Large intestine (tissue), 3 donors: ENCODE data around the gene C22orf15. TPM values are rescaled to one million over a fixed set of nuclear protein-coding genes. Genes with fewer than 3 reads are reported as not detected.

ENCODE experiments used
- DNase-seq, 2 donors: peaks; one replicate each; pipeline versions ENCODE4 v3.0.0 to v3.0.0-alpha.2; 2013
- H3K27ac ChIP-seq: one replicate; pipeline ENCODE4 v1.5.1; 2013; ENCODE audit warnings: low read length
- H3K27me3 ChIP-seq: 2 replicates; pipeline ENCODE4 v1.6.1; 2013; ENCODE audit warnings: low read length; ENCODE audit not compliant: control insufficient read depth, insufficient read depth
- H3K36me3 ChIP-seq: 2 replicates; pipeline ENCODE4 v1.6.1; 2013; ENCODE audit warnings: low read length; ENCODE audit not compliant: control insufficient read depth, insufficient read depth
- H3K4me1 ChIP-seq: one replicate; pipeline ENCODE4 v1.6.1; 2013; ENCODE audit warnings: low read length; ENCODE audit not compliant: control insufficient read depth, insufficient read depth
- H3K4me3 ChIP-seq: one replicate; pipeline ENCODE4 v1.5.1; 2013; ENCODE audit warnings: low read length
- H3K9me3 ChIP-seq: one replicate; pipeline ENCODE4 v1.6.1; 2013; ENCODE audit warnings: mild to moderate bottlenecking, low read depth, low read length, moderate library complexity; ENCODE audit not compliant: control insufficient read depth
- WGBS: methylation state at CpG from one replicate; pipeline ENCODE4 v1.1.5; 2013; ENCODE audit warnings: low lambda C conversion rate; ENCODE audit not compliant: insufficient coverage; 5-methylcytosine and 5-hydroxymethylcytosine counted together
- polyA plus RNA-seq: library from polyadenylated mRNA; unstranded; fragments of 120-200 nt; gene quantifications from one replicate; pipeline ENCODE4 v1.2.1, GENCODE V29; 2013

Gene C22orf15
- polyA plus RNA-seq, 1 donor, result 0.43 TPM

DNA sequence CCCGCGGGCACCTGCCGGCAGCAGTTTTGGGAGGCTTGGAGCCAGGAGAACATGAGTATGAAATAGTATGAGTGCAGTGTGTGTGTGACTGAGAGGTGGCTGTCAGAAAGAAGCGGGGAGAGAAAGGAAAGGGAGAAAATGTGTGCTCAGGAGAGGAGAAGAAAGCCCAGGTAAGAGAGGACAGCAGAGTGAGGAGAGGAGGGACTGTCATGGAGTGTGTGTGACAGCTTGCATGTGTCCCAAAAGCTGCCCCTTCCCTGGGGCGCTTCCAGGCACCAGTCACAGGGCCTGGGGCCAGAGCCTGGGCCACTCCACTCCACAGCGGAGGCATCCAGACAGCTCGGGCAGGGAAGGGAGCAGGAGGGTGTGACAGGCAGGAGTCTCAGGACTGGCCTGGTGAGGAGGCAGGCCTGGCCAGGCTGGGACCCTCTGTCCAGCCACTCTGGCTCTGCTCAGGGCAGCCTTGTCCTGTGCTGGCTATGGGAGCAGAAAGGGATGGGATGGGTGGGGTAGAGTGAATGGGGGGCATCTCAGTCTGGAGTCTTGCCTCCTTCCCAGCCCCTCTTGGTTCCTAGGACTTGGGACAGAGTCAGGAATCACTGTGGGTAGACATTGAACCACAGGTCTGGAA lies 10.8 kb downstream of the C22orf15 start:
- no peaks in the 10 kb centered on the region for H3K9me3 ChIP-seq
- DNase-seq, result no peak
- 42% methylated on average over 4 of the region's 7 CpGs for WGBS
- H3K36me3 ChIP-seq, result no peaks in the 10 kb centered on the region
- H3K27ac ChIP-seq, result no peak overlapping the region
- peaks cover 46% of the 10 kb centered on the region for H3K4me1 ChIP-seq
- H3K27me3 ChIP-seq, result peaks cover 2% of the 10 kb centered on the region
- peak overlapping the region; percentile 41 for H3K4me3 ChIP-seq

DNA sequence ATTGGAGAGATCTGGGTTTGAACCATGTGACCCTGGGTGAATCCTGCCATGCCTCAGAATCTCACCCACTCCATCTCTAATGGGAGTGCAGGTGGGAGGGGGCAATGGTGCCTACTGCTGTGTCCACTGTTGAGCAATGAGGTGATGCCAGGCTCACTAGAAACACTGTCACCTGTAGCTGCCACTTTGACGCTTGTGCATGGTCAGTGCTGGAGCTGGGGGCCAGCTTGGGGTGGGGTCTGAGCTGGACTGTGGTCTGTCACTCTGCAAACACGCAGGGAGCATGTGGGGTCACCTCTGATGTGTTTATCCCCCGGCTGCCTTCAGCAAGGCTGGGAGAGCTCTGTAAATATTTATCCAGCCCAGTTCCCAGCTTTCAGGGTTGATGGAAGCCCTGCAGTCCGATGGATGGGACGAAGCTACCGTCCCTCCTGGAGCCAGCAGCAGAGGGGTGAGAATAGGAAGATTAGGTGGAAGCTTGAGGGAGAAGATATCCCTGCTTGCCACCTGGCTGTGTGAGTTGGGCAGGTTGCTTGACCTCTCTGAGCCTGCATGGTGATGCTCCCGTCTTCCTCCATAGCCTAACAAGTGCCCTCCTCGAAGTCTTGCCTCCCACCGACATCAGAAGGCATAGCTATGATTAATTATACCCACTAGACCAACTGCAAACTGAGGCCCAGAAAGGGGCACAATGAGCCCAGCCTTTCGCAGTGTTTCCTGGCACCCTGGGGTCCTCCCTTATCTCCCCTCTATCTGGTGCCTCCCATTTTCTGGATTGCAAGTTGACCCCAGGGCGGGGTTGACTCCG lies 11.5 kb downstream of the C22orf15 start:
- Histone ChIP-seq H3K4me3 (no peak overlapping the region), H3K27me3 (peaks cover 2% of the 10 kb centered on the region), H3K4me1 (peaks cover 46% of the 10 kb centered on the region), H3K27ac (no peak overlapping the region), H3K9me3 (no peaks in the 10 kb centered on the region), H3K36me3 (no peaks in the 10 kb centered on the region)
- no CpG with 5 or more reads among the region's 12 CpGs for WGBS
- no peak for DNase-seq

DNA sequence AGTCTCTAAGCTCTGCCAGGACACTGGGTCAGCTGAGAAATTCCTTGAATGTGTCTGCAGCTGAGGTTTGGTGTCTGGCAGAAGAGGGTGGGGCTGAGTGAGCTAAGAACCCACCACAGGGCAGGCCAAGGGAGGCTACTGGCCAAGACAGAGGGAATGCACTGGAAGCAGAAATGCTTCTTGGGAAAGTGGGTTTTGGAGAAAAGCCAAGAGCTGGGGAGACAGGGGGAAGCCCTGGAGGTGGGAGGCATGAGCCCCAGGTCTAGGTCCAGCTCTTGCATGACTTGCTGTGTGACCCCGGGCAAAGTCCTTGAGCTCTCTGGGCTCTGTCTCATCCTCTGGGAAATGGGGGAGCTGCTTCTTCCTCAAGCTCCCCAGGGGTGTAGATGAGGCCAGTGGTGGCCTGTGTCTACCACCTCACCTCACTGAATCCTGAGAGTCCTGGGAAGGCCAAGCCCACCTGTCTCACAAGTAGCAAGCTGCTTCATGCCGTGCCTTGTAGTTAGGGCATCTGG lies 12.2 kb downstream of the C22orf15 start:
- Histone ChIP-seq H3K4me1 (peaks cover 43% of the 10 kb centered on the region), H3K27ac (no peak overlapping the region), H3K27me3 (peaks cover 2% of the 10 kb centered on the region), H3K9me3 (no peaks in the 10 kb centered on the region), H3K4me3 (no peak overlapping the region), H3K36me3 (no peaks in the 10 kb centered on the region)
- DNase-seq, result no peak
- WGBS, result no CpG with 5 or more reads among the region's 2 CpGs

DNA sequence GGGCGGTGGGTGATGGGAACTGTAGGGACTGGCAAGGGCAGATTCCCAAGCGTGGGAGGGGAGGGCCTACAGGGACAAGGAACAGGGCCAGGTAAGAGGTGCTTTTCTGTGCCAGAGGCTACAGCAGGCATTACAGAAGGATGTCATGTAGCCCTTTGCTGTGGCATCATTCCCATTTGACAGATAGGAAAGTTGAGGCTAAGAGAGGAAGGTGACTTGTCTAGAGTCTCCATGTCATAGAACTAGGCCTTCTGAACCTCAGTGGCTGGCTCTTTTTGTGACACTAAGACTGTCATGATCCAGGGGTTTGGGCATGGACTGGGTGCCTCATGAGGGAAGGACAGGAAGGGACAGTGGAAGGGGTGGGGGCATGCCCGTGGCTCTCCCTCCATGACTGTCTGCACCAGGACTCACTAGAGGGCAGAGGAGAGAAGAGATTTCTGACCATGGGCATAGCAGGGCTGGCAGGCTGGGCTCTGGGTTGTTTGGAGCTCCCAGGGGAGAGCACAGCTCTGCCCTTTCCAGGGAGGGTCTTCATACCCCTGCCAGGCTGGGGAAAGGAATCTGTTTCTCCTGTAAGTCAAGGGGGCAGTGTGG lies 13.1 kb downstream of the C22orf15 start:
- no CpG with 5 or more reads among the region's 3 CpGs for WGBS
- Histone ChIP-seq H3K27ac (no peak overlapping the region), H3K27me3 (peaks cover 2% of the 10 kb centered on the region), H3K4me1 (peaks cover 48% of the 10 kb centered on the region), H3K36me3 (no peaks in the 10 kb centered on the region), H3K9me3 (no peaks in the 10 kb centered on the region), H3K4me3 (no peak overlapping the region)
- DNase-seq, result no peak

DNA sequence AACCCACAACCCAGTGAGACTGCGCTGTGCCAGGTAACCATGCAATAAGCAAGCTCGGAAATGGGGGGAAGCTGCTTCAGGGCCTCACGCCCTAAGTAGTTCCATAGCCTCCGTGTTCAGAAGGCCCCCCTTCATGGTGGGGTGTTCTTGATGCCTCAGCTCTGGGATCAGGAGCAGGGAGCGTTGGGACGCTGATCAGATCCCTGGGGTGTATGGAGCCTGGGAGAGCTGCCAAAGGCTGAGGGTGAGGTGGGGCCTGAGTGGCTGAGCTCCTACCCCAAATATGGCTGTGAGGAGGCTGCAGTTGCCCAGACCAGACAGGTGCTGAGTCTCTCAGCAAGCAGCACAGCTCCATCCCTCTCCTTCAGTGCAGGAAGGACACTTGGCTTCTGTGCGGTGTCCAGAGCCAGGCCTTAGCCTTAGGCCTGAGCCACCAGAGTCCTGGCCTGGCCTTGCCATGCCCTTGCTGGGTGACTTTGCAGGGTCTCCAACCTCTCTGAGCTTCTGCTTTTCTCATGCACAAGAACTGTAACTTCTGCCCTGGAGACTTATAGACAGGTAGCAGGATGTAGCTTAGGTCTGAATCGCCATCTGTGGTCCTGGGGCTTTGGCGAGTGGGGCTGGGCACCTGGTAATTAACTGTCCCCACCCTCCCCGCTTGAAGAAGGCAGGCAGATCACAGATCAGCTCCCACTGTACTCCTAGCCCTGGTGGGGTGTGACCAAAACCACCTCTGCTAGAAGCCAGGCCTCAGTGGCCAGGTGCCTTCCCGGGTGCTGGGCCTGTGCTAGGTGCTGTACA lies 15.2 kb downstream of the C22orf15 start:
- H3K4me1 ChIP-seq, result peaks cover 63% of the 10 kb centered on the region
- H3K9me3 ChIP-seq, result no peaks in the 10 kb centered on the region
- WGBS, result 100% methylated on average over 1 of the region's 11 CpGs
- peak overlapping the region; percentile 2 for H3K27ac ChIP-seq
- no peak for DNase-seq
- peaks cover 2% of the 10 kb centered on the region for H3K27me3 ChIP-seq
- no peak overlapping the region for H3K4me3 ChIP-seq
- H3K36me3 ChIP-seq, result no peaks in the 10 kb centered on the region

DNA sequence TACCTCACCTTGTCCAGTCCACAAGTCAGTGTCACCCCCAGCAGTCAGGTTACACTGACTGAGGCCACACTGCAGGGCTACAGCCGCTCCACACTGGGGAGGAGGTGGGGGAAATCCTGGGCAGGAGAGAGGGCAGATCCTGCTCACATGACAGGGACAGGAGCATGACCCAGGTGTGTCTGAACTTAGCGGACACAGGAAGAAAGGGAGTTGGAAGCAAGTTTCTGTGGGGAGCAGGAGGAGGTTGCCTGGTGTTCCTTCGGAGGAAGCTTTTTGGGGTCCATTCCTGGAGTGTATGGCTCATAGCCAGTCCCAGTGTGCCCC lies 15.7 kb downstream of the C22orf15 start:
- Histone ChIP-seq H3K27me3 (no peaks in the 10 kb centered on the region), H3K27ac (peak overlapping the region; percentile 44), H3K9me3 (no peaks in the 10 kb centered on the region), H3K4me1 (peaks cover 63% of the 10 kb centered on the region), H3K36me3 (no peaks in the 10 kb centered on the region), H3K4me3 (no peak overlapping the region)
- DNase-seq, result peak; percentile 69 to 75
- no CpG with 5 or more reads among the region's 3 CpGs for WGBS

DNA sequence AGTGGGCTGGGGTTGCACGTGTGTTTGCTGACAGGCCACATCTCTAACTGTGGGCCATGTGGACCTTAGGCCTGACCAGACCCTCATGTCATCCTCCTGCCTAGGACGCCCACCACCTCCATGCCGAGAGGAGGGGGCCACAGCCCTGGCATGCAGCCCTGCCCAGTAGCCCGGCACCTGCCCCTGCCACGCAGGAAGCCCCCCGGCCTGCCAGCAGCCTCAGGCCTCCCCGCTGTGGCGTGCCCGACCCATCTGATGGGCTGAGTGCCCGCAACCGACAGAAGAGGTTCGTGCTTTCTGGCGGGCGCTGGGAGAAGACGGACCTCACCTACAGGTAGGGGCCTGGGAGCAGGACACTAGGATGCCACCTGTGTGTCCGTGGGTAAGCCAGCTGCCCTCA lies 16.3 kb downstream of the C22orf15 start:
- no peak for DNase-seq
- H3K9me3 ChIP-seq, result no peaks in the 10 kb centered on the region
- no peaks in the 10 kb centered on the region for H3K27me3 ChIP-seq
- no peak overlapping the region for H3K4me3 ChIP-seq
- H3K4me1 ChIP-seq, result peaks cover 63% of the 10 kb centered on the region
- WGBS, result no CpG with 5 or more reads among the region's 16 CpGs
- peak overlapping the region; percentile 44 for H3K27ac ChIP-seq
- no peaks in the 10 kb centered on the region for H3K36me3 ChIP-seq

DNA sequence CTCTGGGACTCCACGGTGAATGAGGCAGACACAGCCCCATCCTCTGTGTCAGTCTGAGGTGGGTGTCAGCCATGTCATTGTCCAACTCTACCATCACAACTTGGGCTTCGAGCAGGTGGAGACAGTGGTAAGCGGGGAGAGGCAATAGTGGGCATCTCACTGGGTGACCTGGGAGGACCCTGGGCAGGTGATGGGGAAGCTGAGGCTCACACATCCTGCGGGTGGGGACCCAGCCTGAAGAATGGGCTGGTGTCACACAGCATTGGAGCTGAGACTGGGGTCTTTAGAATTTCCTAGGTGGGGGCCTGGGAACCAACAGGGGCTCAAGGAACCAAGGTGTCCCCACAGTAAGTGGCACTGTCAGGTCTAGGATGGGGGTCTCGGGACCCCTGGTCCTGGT lies 16.9 kb downstream of the C22orf15 start:
- no CpG with 5 or more reads among the region's 5 CpGs for WGBS
- no peaks in the 10 kb centered on the region for H3K27me3 ChIP-seq
- no peaks in the 10 kb centered on the region for H3K36me3 ChIP-seq
- no peak for DNase-seq
- peaks cover 63% of the 10 kb centered on the region for H3K4me1 ChIP-seq
- no peak overlapping the region for H3K27ac ChIP-seq
- H3K9me3 ChIP-seq, result no peaks in the 10 kb centered on the region
- no peak overlapping the region for H3K4me3 ChIP-seq

DNA sequence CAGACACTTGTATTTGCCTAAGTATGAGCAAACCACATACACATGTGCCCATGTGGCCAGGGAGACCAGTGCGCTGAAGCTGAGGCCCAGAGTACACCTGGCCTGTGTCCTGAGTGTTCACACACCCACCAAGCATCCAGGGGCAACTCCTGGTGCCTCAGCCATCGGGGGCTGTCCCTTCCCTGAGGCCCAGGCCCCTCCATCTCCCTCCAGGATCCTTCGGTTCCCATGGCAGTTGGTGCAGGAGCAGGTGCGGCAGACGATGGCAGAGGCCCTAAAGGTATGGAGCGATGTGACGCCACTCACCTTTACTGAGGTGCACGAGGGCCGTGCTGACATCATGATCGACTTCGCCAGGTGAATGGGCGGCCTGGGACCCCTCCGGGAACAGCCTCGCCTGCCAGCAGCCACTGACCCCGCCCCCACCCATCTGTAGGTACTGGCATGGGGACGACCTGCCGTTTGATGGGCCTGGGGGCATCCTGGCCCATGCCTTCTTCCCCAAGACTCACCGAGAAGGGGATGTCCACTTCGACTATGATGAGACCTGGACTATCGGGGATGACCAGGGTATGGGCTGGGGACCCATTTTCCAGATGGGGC lies 17.5 kb downstream of the C22orf15 start:
- Histone ChIP-seq H3K36me3 (no peaks in the 10 kb centered on the region), H3K9me3 (no peaks in the 10 kb centered on the region), H3K27ac (no peak overlapping the region), H3K4me3 (no peak overlapping the region), H3K4me1 (peaks cover 57% of the 10 kb centered on the region), H3K27me3 (no peaks in the 10 kb centered on the region)
- 80% methylated on average over 1 of the region's 20 CpGs for WGBS
- DNase-seq, result no peak

DNA sequence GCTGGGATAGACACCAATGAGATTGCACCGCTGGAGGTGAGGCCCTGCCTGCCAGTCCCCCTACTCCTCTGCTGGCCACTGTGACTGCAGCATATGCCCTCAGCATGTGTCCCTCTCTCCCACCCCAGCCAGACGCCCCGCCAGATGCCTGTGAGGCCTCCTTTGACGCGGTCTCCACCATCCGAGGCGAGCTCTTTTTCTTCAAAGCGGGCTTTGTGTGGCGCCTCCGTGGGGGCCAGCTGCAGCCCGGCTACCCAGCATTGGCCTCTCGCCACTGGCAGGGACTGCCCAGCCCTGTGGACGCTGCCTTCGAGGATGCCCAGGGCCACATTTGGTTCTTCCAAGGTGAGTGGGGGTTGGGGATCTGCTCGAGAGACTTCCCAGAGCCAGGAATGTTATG lies 18.3 kb downstream of the C22orf15 start:
- Histone ChIP-seq H3K4me3 (no peak overlapping the region), H3K36me3 (no peaks in the 10 kb centered on the region), H3K9me3 (no peaks in the 10 kb centered on the region), H3K4me1 (peaks cover 57% of the 10 kb centered on the region), H3K27ac (peak overlapping the region; percentile 66), H3K27me3 (no peaks in the 10 kb centered on the region)
- DNase-seq, result no peak
- no CpG with 5 or more reads among the region's 15 CpGs for whole genome bisulfite sequencing
